Hematopoietic multipotent progenitor cell treated with erythropoietin and hydrocortisone succinate and interleukin-3 and kit ligand, for 6 days (in vitro differentiated cells): ENCODE data around the gene PLK1.
"Not testable (repeated sequence)": the region's sequence is repeated elsewhere in the genome, so short reads cannot be mapped to it uniquely, and the experiment has no call there.

Source experiments
- DNase-seq: peaks from one replicate; pipeline ENCODE4 v3.0.0-alpha.2; 2015

Gene PLK1

DNA sequence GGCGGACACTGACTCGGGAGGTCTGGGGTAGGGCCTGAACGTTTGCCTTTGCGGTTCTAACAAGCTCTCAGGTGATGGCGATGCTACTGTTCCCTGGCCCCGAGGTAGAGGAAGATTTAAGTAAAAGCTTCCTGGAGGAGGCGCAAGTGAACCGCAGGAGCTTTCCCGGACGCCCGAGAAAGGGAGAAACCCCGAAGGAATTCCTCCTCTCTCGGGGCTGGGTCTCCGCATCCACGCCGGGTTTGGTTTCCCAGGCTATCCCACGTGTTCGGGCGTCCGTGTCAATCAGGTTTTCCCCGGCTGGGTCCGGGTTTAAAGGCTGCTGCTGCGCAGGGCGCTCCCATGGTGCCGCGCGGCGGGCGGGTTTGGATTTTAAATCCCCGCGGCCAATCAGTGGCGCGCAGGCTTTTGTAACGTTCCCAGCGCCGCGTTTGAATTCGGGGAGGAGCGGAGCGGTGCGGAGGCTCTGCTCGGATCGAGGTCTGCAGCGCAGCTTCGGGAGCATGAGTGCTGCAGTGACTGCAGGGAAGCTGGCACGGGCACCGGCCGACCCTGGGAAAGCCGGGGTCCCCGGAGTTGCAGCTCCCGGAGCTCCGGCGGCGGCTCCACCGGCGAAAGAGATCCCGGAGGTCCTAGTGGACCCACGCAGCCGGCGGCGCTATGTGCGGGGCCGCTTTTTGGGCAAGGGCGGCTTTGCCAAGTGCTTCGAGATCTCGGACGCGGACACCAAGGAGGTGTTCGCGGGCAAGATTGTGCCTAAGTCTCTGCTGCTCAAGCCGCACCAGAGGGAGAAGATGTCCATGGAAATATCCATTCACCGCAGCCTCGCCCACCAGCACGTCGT, at the start of gene PLK1:
TSS of gene PLK1 (plus strand) at position 460 of the 844 bp plus-strand sequence. CDS start at position 504, 44 bp downstream.
- peak; percentile 95 for DNase-seq

- DNase-seq, result no peak
These were observed 49.2 kb upstream of the PLK1 start for GRCh38 chr16:23629516-23629915.

- not testable (repeated sequence) for DNase-seq
These were observed 46.8 kb upstream of the PLK1 start for GRCh38 chr16:23631874-23632273.

DNA sequence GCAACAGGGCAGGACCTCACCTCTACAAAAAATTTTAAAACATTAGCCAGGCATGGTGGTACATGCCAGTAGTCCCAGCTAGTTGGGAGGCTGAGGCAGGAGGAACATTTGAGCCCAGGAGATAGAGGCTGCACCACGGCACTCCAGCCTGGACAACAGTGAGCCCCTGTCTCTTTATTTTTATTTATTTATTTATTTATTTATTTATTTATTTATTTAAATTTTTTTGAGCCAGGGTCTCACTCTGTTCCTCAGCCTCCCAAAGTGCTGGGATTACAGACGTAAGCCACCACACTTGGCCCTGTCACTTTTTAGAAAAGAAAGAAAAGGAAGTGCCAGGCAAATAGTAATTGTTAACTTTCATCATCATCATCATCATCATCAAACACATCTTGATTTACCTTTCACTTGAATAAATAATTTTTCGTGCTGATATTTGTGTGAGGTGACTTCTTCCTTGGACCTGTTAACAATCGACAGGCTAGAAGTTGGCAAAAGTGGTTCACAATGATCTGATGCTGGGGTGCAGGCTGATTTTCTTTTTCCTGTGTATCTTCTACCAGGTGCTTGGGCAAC, 44.1 kb upstream of the PLK1 start:
- no peak for DNase-seq

- peak; percentile 5 for DNase-seq
These were observed 42.7 kb upstream of the PLK1 start for GRCh38 chr16:23635958-23636357.

DNA sequence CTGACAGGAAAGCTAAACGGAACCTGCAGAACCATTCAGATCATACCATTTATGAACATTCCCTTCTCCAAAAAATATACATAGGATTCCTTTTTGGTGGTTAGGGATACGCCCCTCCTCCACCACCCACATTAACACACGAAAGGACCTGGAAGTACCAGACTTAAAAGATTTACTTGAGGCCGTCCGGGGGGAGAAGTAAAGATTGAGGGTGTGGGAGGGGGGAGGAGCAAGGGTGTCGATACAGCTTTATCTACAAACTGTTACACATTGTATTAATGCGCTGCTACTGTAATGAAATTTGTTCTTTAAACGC, 38.1 kb upstream of the PLK1 start:
- peak; percentile 54 for DNase-seq

- DNase-seq, result peak; percentile 98
These were observed 37.5 kb upstream of the PLK1 start, which contains the start of the genes DCTN5 and PALB2 for GRCh38 chr16:23640931-23641765. Gene DCTN5 (plus strand): TSS chr16:23641466. CDS start chr16:23641543, 77 bp downstream. Gene PALB2 (minus strand): TSS chr16:23641310. CDS start chr16:23641157, 153 bp downstream.

GRCh38 chr16:23642246-23642774, 36.4 kb upstream of the PLK1 start:
- no peak for DNase-seq

DNA sequence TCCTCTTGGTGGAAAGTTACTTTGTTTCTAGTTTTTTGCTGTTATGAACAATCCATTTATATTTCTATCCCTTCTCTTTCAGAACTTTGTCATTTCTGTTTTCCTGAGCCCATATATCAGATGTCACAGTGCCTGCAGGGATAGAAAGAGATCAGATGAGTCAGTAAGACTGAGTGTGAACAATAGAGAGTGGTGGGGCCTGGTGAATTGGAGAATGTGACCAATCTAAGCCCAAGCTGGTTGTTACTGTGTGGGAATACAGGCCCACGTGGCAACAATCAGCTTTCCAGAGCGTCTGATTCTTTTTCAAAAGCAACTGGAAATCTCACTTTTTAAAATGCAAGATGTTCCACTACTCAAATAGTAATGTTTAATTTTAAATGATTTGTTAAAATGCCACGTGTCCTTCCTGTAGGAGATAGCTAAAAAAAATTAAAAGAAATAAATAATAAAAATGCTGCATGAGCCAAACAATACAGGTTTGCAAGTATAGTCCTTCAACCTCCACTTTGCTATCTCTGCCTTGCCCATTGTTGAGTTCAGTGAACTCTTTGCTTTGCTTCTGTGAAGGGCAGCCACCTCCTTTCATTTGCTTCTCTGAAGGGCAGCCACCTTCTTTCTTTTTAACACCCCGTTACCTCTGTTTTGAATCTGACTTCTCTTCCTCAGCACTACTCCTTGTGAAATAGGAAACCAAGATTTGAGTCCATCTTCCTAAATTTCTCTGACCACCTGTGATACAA, 27.8 kb upstream of the PLK1 start:
- no peak for DNase-seq

DNA sequence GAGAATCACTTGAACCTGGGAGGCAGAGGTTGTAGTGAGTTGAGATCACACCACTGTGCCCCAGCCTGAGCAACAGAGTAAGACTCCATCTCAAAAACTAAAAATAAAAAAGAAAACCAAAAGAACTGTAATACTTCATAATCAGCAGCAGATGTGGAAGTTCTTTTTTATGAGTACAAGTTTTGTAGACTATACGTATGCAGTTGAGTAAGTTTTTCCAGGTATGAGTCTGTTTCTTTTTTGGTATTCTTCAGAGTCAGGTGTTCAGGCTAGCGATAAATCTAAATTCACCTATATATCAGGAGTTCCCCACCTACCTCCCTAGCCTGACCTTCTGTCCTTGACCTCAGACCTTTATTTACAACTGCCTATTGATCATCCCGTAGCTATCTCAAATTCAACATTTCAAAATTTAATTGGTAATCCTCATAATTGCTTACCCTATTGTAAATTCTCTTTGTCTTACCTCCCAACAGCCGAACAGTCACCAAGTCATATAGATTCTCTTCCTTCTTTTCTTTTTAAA, 26.7 kb upstream of the PLK1 start:
- DNase-seq, result no peak

GRCh38 chr16:23663918-23664317, 14.8 kb upstream of the PLK1 start:
- DNase-seq, result no peak

DNA sequence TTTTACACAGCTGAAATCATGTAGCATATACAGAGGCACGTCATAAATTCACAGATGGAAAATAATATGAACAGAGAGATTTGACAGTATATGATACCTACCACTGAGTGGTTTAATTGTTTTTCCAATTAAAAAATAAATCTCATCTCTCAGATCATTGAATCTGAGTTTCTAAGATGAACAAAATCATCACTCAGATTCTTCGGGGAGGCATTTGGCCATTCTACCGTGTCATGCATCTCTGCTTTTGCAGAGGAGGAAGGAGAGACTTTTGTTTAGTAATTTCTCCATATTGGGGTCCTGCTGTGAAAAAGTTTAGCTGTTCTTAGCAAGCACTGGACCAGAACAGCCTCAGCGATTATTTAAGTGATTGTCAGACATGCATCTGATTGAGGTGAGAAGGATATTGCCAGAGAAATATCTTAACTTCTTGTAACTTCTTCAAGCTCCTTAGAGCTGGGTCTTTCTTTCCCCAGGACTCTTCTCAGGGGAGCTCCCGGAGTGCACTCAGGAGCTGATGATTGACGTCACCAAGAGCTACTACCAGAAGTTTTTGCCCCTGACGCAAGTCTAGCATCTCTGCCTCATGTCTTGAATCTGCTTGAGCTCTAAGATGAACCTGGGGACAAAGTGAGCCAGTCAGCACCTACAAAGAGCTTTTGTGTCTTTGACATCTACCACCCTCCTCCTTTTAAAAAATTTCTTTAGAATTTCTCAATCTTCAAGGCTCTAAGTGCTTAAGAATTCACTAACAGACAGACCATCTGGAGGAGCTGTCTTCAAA, 11.9 kb upstream of the PLK1 start:
- DNase-seq, result no peak

GRCh38 chr16:23667355-23667659, 11.4 kb upstream of the PLK1 start:
- peak; percentile 33 for DNase-seq

GRCh38 chr16:23668225-23668624, 10.5 kb upstream of the PLK1 start:
- DNase-seq, result no peak

DNA sequence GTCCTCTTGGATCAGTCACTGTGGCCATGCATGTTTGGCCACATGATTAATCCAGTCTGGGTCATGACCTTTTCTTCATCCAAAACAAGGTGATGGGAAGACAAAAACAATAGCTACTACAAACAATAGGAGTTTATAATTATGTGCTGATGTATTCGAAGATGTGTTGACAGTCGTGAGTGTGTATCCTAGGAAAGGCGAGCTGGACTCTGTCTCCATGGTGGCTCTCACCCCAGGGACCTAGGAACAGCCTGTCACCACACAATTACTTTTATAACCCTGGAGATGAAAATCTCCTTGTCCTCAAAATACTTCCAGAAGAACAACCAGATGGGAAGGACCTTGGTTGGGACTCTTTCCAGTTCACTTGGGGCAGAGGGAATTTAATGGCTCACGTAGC, 9.8 kb upstream of the PLK1 start:
- no peak for DNase-seq

DNA sequence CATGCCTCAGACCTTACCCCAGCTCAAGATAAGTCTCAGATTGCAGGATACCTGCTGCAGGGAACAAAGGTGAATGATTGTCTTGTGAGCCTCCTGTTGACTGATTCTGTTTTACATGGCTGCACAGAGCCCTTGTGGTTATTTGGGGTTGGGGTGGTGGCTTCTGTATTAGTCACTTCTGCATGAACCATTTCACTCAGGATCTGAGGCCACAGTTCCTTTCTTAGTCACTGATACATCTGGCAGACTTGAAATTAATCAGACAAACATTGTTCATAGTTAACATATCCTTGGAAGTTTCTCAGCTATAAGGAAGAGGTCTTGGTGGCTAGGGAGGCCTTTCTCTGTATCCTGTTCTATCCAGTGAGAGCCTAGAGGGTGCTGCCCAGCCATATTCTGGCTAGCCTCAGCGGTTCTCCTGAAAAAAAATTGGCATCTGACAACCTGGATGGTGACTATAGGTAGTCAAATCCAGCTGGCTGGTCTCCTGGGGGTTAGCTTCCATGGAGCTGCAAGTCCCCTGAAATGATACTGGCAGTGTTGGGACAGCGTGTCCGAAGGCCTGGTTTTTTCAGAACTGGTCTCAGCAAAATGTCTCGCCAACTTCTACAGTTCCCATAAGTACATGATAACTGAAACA, 8.4 kb upstream of the PLK1 start:
- no peak for DNase-seq

DNA sequence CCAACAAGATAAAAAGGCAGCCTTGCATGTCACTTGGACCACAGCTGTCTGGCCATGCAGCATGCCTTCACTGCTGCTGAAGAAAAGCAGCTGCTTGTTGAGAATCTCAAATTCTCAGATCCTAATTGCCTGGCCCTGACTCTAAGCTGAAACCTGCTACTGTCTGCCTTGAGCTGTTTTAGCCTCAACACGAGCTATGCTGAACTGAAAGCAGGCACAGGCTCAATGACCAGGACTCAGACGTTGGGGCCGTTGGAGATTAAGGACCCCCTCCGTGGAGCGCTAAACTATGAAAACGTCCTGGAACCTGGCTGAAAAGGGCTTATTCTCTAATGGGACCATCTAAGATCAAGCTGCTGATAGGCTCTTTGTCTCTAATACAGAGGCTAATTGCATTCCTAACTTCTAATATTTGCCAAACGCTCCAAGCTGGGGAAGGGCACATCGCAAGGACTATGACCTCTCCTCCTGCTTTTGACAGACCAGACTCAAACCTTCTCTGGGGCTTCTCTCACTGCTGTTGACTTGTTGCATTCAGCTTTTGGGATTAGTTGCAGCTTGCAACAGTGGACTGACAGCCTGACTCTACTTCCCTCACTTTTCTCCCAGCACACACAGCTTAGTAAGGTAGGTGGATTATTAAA, 4.6 kb upstream of the PLK1 start:
- DNase-seq, result no peak

GRCh38 chr16:23676924-23677480, 1.7 kb upstream of the PLK1 start:
- no peak for DNase-seq

DNA sequence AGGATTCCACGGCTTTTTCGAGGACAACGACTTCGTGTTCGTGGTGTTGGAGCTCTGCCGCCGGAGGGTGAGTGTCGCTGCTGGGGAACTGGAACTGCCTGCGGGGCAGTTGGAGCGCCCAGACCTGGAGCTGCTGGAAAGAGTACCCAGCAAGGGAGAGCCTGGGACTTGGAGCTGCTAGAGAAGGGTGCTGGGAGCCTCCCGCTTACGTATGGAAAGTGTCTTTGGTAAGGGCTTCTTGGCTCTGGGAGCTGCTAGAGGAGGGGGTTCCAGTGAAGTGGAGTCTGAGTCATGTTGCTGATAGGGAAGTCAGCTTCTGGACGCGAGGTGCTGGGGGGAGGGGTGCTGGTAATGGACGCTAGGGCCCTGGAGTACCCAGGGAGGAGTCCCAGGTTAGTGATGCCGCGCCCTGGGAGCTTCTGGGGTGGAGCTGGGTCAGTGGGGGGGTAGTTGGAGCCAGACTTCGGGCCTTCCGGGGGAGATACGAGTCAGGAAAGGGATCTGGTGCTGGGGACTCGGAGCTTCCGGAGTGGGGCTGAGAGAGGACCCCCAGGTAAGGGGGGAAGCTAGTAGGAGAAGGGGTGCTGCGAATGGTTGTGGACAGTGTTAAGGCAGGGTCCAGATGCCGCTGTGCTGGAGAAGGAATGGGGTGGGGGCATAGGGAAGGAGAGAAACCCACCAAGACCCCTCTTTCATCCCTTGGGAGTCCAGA, 741 bp downstream of the PLK1 start:
- peak; percentile 83 for DNase-seq

DNA sequence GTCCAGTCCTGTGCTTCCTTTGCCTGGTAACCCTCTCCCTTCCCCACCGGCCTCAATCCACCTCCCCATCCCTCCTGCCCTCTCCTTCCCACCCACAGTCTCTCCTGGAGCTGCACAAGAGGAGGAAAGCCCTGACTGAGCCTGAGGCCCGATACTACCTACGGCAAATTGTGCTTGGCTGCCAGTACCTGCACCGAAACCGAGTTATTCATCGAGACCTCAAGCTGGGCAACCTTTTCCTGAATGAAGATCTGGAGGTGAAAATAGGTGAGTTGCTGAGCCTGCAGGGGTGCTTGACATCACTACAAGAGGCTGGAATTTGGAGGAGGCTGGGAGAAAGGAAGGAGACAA, 1.3 kb downstream of the PLK1 start:
- DNase-seq, result no peak
